Natural killer cell (primary cell): ENCODE measurements around the gene TSPAN31. TPM values are rescaled to one million over a fixed set of nuclear protein-coding genes. Genes with fewer than 3 reads are reported as not detected.

Experiments used
- ATAC-seq, 3 donors: fragments of 150-1000 bp in 2 of 3; fragments of 200-7000 bp in 1 of 3; cut with Tn5 transposase; 1 replicate in 1 of 3; 2 replicates in 2 of 3; pipeline ENCODE4 v1.10.0; 2021; ENCODE audit warnings: mild to moderate bottlenecking in 2 of 3, moderate library complexity in 2 of 3
- DNase-seq, 2 donors: peaks; one replicate each; pipeline versions ENCODE4 v3.0.0 to v3.0.0-alpha.2; 2013 to 2021; ENCODE audit warnings: mixed read lengths in 1 of 2
- H3K27ac ChIP-seq: one replicate; pipeline ENCODE4 v1.5.1; 2013; ENCODE audit warnings: mild to moderate bottlenecking, low read length
- H3K27me3 ChIP-seq: one replicate; pipeline ENCODE4 v1.6.1; 2013; ENCODE audit warnings: low read length; ENCODE audit not compliant: control insufficient read depth, insufficient read depth
- H3K36me3 ChIP-seq: one replicate; pipeline ENCODE4 v1.6.1; 2013; ENCODE audit warnings: low read length; ENCODE audit not compliant: control insufficient read depth, insufficient read depth
- H3K4me1 ChIP-seq: one replicate; pipeline ENCODE4 v1.6.1; 2013; ENCODE audit warnings: low read length; ENCODE audit not compliant: control insufficient read depth, insufficient read depth
- H3K4me3 ChIP-seq: one replicate; pipeline ENCODE4 v1.5.1; 2013; ENCODE audit warnings: low read length
- H3K9me3 ChIP-seq: one replicate; pipeline ENCODE4 v1.6.1; 2013; ENCODE audit warnings: low read length; ENCODE audit not compliant: control insufficient read depth, insufficient read depth
- H3K27ac Mint-ChIP-seq, 2 donors: one replicate each; pipeline ENCODE4 v1.8.0; 2022; ENCODE audit warnings: mild to moderate bottlenecking in 2 of 2, mixed read lengths in 2 of 2, moderate library complexity in 1 of 2
- H3K27me3 Mint-ChIP-seq, 2 donors: one replicate each; pipeline ENCODE4 v1.8.0; 2022; ENCODE audit warnings: low read depth in 2 of 2, mixed read lengths in 2 of 2
- H3K36me3 Mint-ChIP-seq: one replicate; pipeline ENCODE4 v1.8.0; 2022; ENCODE audit warnings: mixed read lengths
- H3K4me1 Mint-ChIP-seq, 2 donors: one replicate each; pipeline ENCODE4 v1.8.0; 2022; ENCODE audit warnings: mixed read lengths in 2 of 2
- H3K4me3 Mint-ChIP-seq: one replicate; pipeline ENCODE4 v1.8.0; 2022; ENCODE audit warnings: mild to moderate bottlenecking, moderate library complexity, mixed read lengths
- H3K9me3 Mint-ChIP-seq, 2 donors: one replicate each; pipeline ENCODE4 v1.8.0; 2022; ENCODE audit warnings: mixed read lengths in 2 of 2
- CTCF ChIP-seq: fragments of 200-600 bp; IDR thresholded peaks from one replicate; pipeline ENCODE4 v1.8.0; 2022; ENCODE audit warnings: antibody characterized with exemption
- WGBS: methylation state at CpG from one replicate; pipeline ENCODE4 v1.1.7; 2013; ENCODE audit warnings: missing lambda C conversion rate; ENCODE audit not compliant: insufficient coverage; 5-methylcytosine and 5-hydroxymethylcytosine counted together
- intact Hi-C: fragments of 100-400 bp; cut with micrococcal nuclease; formaldehyde crosslinking; loops from one replicate; pipeline ENCODE4 v1.14.2; 2022
- total RNA-seq, 4 donors: library from RNA; stranded (reverse); fragments of 120-200 nt in 1 of 4; gene quantifications; one replicate each; pipeline versions ENCODE4 v1.2.3 to v1.2.4, GENCODE V29; 2013 to 2022

The TSPAN31 gene
- total RNA-seq, 3 donors from 2014 or later (not counting 1 experiment from before 2014, with no cell fraction given), result 18.3 to 27.0 (median 23.5) TPM

DNA sequence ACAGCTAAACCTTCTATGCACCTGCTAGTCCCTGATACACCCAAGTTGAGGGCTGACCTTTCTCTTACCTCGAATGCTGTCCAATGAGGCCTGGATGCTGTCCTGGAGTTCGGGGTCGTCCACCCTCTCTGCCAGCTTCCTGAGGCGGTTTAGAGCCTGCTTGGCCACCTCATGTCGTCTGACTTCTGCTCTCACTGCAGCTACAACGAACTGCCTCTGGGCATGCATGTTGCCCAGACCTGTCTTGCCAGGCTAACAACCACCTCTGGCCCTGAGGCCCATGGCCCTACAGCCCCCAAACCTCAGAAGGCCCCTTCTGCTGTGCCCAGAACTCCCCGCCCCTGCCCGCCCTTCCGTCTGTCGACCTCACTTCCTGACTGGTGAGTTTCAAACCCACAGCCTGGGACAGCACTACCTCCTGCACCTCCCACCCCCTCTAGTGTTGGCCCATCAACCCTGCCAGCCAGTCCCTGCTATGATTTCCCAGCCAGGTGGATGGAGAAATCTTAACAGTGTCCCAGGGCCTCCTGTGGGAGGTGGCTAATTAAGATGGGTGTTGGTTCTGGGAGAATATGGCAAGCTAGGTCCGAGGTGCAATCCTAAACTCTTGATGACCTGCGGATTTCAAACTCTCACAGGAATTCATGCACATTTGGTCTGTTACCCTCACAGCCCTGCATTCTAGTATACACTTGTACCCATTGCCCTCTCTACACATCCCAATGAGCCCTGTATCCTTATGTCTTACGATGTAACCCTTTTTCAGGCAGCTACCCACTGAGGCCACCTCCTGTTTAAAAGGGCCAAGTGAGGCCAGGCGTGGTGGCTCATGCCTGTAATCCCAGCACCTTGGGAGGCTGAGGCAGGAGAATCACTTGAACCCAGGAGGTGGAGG, 2.7 kb upstream of the TSPAN31 start:
- Mint-ChIP-seq H3K4me3 (peak overlapping the region; percentile 96), H3K27ac (peak overlapping the region; percentile 93 to 96), H3K27me3 (no peaks in the 10 kb centered on the region), H3K9me3 (no peaks in the 10 kb centered on the region), H3K36me3 (peaks cover 2% of the 10 kb centered on the region), H3K4me1 (peaks cover 56 to 57% of the 10 kb centered on the region in 2 donors)
- Histone ChIP-seq H3K4me1 (peaks cover 56% of the 10 kb centered on the region), H3K4me3 (peak overlapping the region; percentile 62), H3K27ac (peak overlapping the region; percentile 89), H3K9me3 (no peaks in the 10 kb centered on the region), H3K36me3 (peaks cover 21% of the 10 kb centered on the region), H3K27me3 (no peaks in the 10 kb centered on the region)
- intact Hi-C loops, result loop anchor here (5.0 kb wide), 2 partner anchors 150 to 265 kb away; partner anchors contain the start of genes ARHGAP9 and PIP4K2C
- peak; percentile 50 to 75 (median 64) for ATAC-seq
- peak; percentile 50 for TF ChIP-seq CTCF
- WGBS, result 14% methylated on average over 14 of the region's 14 CpGs
- DNase-seq, result peak; percentile 57 to 91

GRCh38 chr12:57743769-57744168, 1.1 kb upstream of the TSPAN31 start:
- intact Hi-C loops, result loop anchor here (1.0 to 5.0 kb wide), 4 partner anchors 9 to 266 kb away; partner anchors contain the start of genes ARHGAP9, CDK4 and PIP4K2C
- Mint-ChIP-seq H3K9me3 (no peaks in the 10 kb centered on the region), H3K4me3 (peak overlapping the region; percentile 98), H3K36me3 (peaks cover 6% of the 10 kb centered on the region), H3K4me1 (peaks cover 56 to 57% of the 10 kb centered on the region in 2 donors), H3K27ac (peak overlapping the region; percentile 98 to 99), H3K27me3 (no peaks in the 10 kb centered on the region)
- no peak overlapping the region for H3K4me3 ChIP-seq
- ATAC-seq (no peak), DNase-seq (no peak)
- no CpG with 5 or more reads among the region's 2 CpGs for WGBS
- H3K36me3 ChIP-seq, result peaks cover 30% of the 10 kb centered on the region
- no peak for TF ChIP-seq CTCF
- H3K4me1 ChIP-seq, result peaks cover 56% of the 10 kb centered on the region
- H3K9me3 ChIP-seq, result no peaks in the 10 kb centered on the region
- H3K27me3 ChIP-seq, result no peaks in the 10 kb centered on the region
- peak overlapping the region; percentile 91 for H3K27ac ChIP-seq

DNA sequence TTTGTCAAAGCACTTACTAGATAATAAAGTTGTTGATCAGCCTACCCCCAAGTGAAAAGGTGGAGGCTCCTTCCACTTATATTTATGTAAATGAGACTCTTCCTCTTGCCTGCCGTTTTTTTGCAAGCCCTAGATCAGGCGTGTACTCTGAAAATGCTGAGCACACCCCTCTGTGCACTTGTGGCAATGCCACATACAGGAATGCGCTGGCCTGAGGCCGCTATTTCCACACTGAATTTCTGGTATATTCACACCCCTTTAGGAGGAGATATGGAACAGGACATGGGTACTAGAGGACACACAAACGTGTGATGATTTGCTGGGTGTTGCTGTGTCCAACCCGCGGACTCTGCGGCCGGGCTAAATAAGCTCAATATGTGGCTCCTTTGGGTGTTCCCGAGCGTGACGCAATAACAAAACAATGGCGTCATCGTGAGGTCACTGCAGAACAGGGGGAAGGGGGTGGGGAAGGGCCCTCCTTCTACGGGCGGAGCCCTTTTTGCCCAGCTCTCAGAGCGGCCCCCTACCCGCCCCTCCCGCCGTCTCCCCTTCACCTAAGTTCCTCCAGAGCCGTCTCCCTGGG, 554 bp upstream of the TSPAN31 start:
- no peak for TF ChIP-seq CTCF
- H3K27me3 Mint-ChIP-seq, result no peaks in the 10 kb centered on the region
- peak overlapping the region; percentile 81 for H3K4me3 ChIP-seq
- 7% methylated on average over 21 of the region's 21 CpGs for WGBS
- intact Hi-C loops, result loop anchor here (1.0 to 5.0 kb wide), 4 partner anchors 8 to 267 kb away; partner anchors contain the start of genes ARHGAP9, CDK4 and PIP4K2C
- peaks cover 51% of the 10 kb centered on the region for H3K4me1 ChIP-seq
- ATAC-seq (peak; percentile 56 to 71 (median 57)), DNase-seq (peak; percentile 82 to 89)
- H3K36me3 ChIP-seq, result peaks cover 30% of the 10 kb centered on the region
- H3K4me1 Mint-ChIP-seq, result peaks cover 51 to 53% of the 10 kb centered on the region in 2 donors
- peaks cover 6% of the 10 kb centered on the region for H3K36me3 Mint-ChIP-seq
- H3K27ac ChIP-seq, result peak overlapping the region; percentile 91
- H3K9me3 Mint-ChIP-seq, result no peaks in the 10 kb centered on the region
- peak overlapping the region; percentile 98 for H3K4me3 Mint-ChIP-seq
- no peaks in the 10 kb centered on the region for H3K9me3 ChIP-seq
- no peaks in the 10 kb centered on the region for H3K27me3 ChIP-seq
- peak overlapping the region; percentile 98 to 99 for H3K27ac Mint-ChIP-seq
